Fibroblast of skin of left biceps (primary cell): ENCODE measurements around the gene SNX22.
"Not testable (repeated sequence)": the region's sequence is repeated elsewhere in the genome, so short reads cannot be mapped to it uniquely, and the experiment has no call there.

Experiments
- DNase-seq, 2 experiments: peaks; one replicate each; pipeline ENCODE4 v3.0.0-alpha.2; 2013; ENCODE audit warnings: low read depth in 2 of 2

Gene SNX22

GRCh38 chr15:64151727-64152506, at the start of gene SNX22:
TSS of gene SNX22 (plus strand) at chr15:64151731. CDS start at chr15:64151776, 45 bp downstream.
- DNase-seq: no peak

DNA sequence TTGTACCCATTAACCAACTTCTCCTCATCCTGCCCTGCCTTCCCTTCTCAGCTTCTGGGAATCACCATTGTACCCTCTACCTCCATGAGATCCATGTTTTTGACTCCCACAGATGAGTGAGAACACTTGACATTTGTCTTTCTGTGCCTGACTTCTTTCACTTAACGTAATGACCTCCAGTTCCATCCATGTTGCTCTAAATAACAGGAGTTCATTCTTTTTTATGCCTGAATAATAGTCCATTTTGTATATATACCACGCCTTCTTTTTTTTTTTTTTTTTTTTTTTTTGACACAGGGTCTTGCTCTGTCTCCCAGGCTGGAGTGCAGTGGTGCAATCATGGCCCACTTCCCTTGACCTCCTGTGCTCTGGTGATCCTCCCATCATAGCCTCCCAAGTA, 49.0 kb upstream of the SNX22 start:
- DNase-seq: no peak

DNA sequence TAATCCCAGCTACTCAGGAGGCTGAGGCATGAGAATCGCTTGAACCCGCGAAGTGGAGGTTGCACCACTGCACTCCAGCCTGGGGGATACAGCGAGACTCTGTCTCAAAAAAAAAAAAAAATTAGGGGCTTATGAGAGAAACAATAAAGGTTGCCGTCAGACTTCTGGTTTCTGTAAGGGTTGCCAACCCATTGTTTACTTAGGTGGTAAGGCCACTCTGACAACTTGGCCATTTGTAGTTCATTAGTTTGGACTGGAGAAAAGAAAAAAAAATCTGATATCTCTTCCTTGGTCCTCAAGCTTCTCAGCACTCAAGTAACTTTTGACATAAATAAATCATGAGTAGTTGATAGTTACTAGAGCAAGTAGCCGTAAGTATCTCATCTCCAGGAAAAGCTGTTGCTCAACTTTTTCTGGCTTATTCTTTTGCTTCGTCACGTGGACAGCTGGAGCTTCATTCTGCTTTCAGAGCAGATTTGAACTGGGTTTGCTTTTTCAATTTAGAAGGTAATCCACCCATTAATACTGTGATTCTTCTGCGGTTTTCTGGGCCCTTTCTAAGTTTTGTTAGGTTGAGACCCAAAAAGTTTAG, 46.3 kb upstream of the SNX22 start:
- no peak for DNase-seq

DNA sequence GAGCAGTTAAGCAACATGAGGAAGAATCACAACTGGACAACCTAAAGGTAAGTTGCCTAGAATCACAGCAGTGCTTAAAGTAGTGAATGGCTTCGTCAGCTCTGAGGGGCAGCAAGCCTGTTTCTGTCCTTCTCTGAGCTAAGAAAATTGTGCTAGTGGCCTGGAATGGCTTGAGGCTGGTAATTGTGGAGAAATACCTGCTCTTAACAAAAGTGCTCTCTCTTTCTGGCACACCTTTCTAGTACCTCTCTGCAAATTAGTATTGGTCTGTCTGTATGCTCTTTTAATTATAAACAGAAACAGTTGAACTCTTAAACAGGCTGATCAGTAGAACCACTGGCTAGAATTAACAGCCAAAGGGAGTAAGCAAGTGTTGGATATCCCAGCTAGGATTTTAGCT, 44.2 kb upstream of the SNX22 start:
- no peak for DNase-seq

GRCh38 chr15:64110108-64110701, 41.3 kb upstream of the SNX22 start:
- not testable (repeated sequence) for DNase-seq

DNA sequence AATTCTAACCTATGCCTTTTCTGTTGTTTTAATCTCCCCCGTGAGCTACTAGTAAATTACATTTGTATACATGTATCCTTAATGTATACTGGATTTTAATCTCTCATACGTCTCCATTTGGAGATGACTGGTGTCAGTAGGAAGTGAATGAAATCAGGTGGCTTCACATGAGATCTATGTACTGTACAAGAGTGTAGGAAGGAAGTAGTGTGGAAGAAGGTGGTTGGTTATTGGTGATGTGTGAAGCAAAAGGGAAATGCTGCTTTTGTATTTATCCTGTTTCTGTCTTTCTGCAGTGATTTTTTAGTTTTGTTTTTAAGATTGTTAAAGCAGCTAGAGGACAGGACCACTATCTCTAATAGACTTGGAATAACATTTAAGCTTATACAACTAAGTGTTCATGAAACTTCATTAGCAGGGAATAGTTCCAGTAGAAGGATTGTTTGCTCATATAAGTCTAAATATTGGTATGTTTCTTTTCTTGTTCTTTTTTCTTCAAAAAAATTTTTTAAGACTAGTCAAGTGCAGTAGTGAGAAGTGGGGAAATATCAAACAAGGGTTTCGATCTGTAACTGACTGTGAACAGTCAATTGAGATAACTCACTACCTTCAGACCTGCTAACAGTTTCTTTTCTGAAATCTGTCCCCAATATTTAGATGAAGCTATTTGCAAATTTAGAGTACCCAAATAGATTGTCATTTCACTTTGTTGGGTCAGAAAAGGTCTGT, 40.4 kb upstream of the SNX22 start:
- no peak for DNase-seq

DNA sequence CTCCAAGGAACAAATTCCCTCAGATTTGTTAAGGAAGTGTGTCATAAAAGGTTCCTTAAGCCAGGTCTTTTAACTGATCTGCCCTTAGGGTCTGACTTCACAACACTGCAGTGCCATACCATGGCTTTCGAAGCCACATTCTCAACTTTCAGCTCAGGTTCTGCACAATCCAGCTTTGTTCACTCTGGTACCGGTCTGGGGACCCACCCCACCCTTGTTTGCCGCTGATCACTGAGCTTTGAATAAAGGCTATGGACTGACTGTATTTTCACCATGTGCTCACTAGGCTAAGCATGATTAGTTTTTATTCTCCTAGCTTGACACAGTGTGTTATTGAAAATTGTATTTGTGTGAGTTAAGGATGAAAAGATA, 39.9 kb upstream of the SNX22 start:
- no peak for DNase-seq

DNA sequence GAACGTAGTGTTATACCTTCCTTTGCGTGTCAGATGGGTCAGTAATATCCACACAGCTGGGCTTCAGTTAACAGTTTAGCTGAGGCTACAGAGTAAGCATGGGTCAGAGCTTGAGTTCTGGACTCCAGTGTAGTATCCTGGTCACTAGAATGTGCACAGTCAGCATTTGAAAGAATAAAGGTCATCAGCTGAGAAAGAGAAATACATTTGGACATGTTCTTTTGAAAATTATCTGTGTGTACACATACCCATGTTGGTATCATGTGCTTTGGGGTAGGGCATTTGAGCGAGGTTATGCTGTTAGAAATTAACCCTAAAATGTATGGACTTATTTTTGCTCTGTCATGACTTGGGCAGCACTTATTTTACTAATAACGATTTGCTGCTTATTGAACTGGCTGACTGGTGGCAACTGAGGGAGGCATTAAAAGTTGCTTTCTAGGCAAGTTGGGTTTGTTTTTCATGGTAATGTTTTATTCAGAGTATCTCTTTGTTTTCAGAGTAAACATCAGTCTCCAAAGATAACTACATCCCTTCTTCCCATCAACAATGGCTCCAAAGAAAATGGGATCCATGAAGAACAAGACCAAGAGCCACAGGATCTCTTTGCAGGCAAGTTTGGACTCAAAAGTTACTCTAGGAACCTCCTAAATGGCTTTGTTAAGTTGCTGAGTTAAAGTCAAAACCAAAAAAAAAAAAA, 39.3 kb upstream of the SNX22 start:
- DNase-seq: no peak

DNA sequence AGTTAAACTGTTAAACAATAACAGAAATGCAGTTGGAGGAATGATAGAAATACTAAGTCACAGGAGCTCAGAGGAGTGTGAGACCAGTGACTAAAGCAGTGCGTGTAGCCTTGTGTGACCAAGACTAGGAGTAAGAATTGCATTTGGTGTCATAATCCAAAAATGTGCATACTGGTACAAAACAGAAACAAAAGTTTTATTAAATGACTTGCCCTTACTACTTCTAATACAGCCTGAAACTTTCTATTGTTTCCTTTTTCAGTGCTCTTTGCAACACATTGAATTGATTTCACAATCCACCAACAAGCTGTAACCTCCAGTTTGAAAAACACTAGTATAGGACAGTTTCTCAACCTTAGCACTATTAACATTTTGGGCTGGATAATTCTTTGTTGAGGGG, 38.6 kb upstream of the SNX22 start:
- DNase-seq: no peak

DNA sequence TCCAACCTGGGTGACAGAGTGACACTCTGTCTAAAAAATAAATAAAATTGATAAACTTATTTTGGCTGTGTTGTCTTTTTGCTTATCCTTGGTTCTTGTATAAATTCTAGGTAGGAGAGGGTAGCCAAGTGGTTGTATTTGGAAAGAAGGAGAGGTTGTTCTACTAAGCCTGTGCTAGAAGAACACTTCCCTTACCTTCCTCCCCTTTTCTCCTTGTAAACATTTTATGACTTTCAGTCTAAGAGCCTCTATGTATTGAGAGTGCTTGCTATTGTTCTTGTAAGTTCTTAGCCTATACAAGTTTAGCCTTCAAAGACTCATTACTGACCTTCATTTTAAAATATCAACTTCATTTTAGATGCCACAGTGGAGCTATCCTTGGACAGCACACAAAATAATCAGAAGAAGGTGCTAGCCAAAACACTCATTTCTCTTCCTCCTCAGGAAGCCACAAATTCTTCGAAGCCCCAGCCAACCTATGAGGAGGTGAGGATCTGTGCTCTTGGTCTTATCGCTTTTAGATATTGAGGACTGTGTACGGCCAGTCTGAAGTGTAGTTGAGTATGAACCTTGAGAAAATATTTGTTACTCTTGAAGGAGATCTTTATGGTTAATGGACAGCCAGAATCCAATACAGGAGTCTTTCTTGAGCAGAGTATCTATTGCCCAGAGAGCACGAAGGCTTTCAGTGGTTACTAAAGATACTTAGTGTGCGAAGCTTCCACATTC, 33.6 kb upstream of the SNX22 start:
- DNase-seq: no peak

DNA sequence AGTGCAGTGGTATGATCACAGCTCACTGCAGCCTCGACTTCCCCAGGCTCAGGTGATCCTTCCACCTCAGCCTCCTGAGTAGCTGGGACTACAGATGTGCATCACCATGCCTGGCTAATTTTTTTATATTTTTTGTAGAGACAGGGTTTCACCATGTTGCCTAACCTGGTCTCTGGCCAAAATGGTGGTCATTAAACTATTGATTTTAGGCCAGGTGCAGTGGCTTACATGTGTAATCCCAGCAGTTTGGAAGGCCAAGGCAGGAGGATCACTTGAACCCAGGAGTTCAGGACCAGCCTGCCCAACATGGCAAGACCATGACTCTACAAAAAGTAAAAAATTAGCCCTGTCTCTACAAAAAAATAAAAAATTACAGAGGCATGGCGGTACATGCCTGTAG, 31.2 kb upstream of the SNX22 start:
- DNase-seq: not testable (repeated sequence)

GRCh38 chr15:64121614-64122013, 29.9 kb upstream of the SNX22 start:
- DNase-seq: no peak

GRCh38 chr15:64122444-64122843, 29.1 kb upstream of the SNX22 start:
- DNase-seq: no peak

DNA sequence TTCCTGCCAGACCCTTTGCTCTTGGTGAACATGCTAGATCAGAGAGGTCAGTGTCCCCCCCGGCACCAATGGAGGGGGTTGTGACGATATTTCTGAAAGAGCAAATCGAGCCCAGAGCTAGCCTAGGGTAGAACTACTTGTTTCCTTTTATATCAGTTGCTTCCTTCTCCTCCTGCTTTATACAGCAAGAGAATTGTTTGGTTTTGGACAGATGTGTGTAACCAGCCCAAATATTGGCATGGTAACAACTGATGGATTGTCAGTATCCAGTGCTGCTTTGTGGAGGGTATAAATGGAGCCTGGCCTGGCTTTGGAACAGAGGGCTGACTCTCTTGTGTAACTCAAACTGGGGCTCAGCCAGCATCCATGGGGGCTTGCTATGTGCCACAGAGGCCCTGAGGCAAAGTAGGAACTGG, 28.6 kb upstream of the SNX22 start:
- DNase-seq: no peak

GRCh38 chr15:64125978-64126377, 25.6 kb upstream of the SNX22 start:
- DNase-seq: no peak

DNA sequence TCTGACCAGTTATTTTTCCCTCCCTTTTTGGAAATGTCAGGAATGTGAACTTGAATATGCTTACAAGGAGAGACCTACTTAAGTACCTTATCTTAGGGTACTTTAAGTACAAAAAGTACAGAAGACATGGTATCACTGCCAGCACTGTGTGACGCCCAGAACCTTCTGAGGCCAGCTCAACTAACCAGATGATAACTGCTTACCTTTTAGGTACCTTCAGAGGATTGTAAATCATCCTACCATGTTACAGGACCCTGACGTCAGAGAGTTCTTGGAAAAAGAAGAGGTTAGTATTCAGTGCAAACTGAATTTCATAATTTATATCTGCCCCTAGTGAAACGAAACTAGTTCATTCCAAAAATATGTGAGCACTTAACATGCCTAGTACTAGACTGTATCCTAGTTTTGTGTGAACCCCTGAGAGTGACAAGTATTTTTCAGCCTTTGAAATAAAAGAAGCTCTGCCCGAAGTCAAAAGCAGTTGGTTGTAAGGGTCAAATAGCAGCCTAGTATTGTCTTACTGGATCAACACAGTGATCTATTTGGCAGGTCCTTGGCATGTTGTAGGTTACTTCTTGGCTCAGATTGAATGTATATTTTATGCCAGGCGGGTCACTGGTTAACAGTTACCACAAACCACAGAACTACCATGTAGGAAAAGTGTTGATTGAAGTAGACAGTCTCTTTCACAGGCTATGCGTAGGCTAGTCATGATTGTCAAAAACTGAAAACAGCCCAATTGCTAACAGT, 23.8 kb upstream of the SNX22 start:
- no peak for DNase-seq

DNA sequence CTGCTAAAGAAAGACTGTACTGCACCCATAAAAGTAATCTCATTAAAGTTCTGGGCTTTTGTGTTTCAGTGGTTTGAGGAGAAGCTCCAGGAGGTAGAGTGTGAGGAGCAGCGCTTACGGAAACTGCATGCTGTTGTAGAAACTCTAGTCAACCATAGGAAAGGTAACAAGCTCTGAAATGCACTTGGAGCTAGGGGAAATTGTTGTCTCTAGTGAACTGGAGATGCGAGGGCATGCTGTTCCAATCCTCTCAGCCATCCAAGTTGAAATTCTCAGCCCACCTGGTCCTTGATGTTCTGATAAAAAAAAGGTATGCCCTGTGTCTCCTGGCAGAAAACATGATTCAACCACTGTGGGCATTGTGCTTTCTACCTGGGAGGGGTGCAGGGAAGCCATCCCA, 21.4 kb upstream of the SNX22 start:
- DNase-seq: no peak

- no peak for DNase-seq
Observed at GRCh38 chr15:64131547-64131946, 20.0 kb upstream of the SNX22 start.

DNA sequence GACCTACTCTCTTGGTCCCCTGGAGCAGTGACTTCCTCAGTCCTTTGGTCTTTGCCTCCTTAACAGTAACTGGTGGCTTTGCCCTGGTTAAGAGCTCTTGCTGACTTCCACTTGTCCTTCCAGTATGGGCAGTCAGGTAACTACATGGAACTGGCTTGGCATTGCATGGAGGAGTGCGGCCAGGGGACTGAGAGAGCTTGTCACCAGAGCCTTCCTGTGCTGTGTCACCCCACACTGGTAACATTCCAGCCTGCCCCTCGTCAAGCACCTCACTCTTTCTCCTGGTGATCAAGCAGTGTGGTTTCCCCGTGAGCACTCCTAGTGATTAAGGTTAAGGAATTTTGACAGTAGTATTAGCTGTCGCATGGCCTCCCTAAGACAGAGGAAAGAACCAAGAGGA, 19.3 kb upstream of the SNX22 start:
- DNase-seq: no peak

GRCh38 chr15:64133623-64134344, 17.7 kb upstream of the SNX22 start:
- DNase-seq: no peak
